HL-60/S4 treated with phorbol 12-myristate 13-acetate at 8.2 ng/mL for 4 days and 3 days (cell line): ENCODE data around the gene C14orf132.

Source experiments
- in situ Hi-C: fragments of 300-500 bp; cut with MboI; formaldehyde crosslinking; loops from 2 replicates; pipeline ENCODE4 v1.15.0; 2022; ENCODE audit warnings: low sequenced_read_pairs

C14orf132 gene

DNA sequence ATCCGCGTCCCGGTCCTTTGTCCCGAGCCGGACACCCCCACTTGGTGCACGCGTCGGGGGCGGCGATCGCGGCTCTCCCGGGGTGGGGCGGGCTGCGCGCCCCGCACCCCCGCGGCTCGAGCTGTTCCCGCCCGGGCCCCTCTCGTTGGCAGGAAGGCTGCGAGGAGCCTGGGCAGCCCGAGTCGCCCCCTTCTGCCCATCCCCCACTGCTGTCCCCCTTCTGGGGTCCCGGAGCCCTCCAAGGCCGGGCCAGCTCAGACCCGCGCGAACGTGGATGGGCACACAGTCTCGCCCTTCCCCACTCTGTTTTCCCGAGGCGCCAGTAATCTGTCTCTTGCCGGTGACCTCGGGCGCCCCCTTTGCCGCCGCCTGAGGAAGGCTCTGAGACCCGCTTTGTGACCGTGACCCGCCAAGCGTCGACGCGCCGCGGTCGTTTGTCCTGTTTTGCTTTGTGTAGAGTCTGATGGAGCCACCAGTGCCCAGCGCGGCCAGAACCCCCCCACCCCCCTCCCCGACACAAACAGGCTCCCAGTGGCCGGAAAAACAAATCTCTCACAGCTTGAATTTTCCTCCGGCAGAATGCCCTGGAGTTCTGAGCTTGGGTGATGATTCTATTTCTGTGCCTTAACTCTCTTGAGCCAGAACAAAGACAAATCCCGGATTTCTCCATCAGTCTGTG lies 610 bp downstream of the C14orf132 start:
- in situ Hi-C loops = no loop called here

- in situ Hi-C loops = no loop called here
These were observed 1.7 kb downstream of the C14orf132 start for GRCh38 chr14:96040828-96041371.

- in situ Hi-C loops = no loop called here
These were observed 3.2 kb downstream of the C14orf132 start for GRCh38 chr14:96042248-96042930.

DNA sequence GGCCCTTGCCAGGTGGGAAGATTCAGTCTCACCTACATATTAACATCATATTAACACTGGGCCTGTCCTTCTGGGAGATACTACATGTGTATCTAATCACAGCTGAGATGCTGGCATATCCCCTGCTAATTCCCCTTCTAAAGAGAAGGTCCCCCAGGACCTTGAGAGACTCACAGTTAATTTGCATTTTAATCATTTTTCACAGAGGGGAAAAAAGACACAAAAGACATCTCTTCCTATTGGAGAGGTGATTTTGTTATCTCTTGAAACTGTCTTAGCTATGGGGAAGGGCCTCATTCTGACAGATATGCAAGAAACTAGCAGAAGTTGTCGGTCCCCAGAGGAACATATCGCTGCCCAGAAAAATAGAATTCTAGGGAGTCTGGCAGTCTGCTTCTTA lies 7.5 kb downstream of the C14orf132 start:
- in situ Hi-C loops = no loop called here

GRCh38 chr14:96047101-96047500 lies 7.9 kb downstream of the C14orf132 start:
- in situ Hi-C loops = no loop called here

DNA sequence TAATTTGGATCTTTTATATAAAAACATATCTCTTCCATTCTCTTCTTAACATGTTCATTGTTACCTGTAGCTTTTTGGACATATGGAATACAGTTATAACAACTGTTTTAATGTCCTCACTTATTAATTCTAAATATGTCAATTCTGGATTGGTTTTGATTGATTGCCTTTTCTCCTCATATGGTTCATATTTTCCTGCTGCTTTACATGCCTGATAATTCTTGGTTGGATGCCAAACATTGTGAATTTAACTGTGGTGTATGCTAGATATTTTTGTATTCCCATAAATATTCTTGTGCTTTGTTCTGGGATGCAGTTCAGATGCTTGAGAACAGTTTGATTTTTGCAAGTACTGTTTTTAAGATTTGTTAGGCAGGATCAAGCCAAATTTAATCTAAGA lies 10.8 kb downstream of the C14orf132 start:
- in situ Hi-C loops = no loop called here

GRCh38 chr14:96050482-96050881 lies 11.3 kb downstream of the C14orf132 start:
- in situ Hi-C loops = no loop called here

GRCh38 chr14:96051231-96051630 lies 12.1 kb downstream of the C14orf132 start:
- in situ Hi-C loops = no loop called here

GRCh38 chr14:96051642-96052540 lies 12.7 kb downstream of the C14orf132 start:
- in situ Hi-C loops = no loop called here

GRCh38 chr14:96052541-96053247 lies 13.5 kb downstream of the C14orf132 start:
- in situ Hi-C loops = no loop called here

GRCh38 chr14:96053248-96053599 lies 14.1 kb downstream of the C14orf132 start:
- in situ Hi-C loops = no loop called here

GRCh38 chr14:96053600-96054381 lies 14.6 kb downstream of the C14orf132 start:
- in situ Hi-C loops = no loop called here

- in situ Hi-C loops = no loop called here
These were observed 15.5 kb downstream of the C14orf132 start for GRCh38 chr14:96054661-96055060.

DNA sequence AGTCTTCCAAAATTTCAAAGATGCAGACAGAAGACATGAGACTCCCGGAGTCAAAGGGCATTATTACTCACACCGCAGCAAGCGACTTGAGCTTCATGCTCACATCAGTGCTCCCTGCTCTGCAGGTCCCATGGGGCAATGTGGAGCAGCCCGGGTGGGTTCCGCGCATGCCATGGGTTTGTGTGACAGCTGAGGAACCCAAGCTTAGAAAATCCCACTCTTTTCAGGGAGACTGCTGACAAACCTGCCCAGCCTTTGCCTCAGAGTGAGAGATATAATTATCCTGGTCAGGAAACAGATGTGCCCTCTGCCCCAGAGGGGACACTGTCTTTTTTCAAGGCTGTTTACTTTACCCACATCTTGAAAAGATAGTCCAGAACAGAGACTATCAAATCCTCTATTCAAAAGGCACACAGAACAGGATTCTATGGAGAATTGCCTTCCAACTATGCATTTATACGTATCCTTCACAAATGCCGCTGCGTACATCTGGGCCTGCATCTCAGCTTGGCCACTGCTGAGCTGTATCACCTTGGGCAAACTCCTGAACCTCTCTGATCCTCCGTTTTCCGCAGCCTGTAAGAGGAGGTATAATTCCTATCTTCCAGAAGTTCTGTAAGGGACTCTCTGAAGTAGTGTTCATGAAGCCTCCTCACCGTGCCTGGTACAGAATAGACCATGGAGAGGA lies 16.0 kb downstream of the C14orf132 start:
- in situ Hi-C loops = no loop called here

DNA sequence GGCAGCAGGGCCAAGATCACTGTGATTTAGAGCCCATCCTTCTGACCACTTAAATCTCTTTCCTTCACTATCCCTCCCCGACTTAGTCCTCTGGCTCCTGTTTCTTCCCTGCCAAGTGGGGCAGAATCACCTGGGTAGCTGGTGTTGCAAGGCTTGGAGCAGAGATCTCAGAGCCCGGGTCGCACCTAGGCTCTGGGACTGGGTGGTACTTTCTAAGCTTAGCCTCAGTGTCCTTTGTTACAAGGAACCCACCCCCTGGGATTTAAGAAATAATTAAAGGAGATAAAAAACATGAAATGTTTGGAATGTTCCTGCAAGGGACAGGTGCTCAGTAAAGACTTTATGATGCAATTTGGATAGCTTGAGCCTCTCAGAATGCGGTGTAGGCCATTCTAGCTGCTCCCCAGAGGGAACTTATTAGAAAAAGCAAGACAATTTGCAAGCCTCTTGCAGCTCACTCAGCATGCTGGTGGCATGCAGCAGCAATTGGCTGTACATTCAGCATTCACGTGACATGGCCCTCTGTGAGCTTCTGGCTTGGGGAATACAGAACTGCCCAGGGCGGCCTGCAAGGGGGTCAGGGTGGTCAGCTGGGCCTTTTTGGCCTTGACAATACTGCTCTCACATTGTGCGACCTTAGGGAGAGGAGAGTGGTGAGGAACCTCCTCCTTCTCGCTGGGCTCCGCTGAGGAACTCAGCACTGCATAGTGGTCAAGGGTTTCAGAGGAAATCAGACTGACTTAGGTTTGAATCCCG lies 16.8 kb downstream of the C14orf132 start:
- in situ Hi-C loops = no loop called here

DNA sequence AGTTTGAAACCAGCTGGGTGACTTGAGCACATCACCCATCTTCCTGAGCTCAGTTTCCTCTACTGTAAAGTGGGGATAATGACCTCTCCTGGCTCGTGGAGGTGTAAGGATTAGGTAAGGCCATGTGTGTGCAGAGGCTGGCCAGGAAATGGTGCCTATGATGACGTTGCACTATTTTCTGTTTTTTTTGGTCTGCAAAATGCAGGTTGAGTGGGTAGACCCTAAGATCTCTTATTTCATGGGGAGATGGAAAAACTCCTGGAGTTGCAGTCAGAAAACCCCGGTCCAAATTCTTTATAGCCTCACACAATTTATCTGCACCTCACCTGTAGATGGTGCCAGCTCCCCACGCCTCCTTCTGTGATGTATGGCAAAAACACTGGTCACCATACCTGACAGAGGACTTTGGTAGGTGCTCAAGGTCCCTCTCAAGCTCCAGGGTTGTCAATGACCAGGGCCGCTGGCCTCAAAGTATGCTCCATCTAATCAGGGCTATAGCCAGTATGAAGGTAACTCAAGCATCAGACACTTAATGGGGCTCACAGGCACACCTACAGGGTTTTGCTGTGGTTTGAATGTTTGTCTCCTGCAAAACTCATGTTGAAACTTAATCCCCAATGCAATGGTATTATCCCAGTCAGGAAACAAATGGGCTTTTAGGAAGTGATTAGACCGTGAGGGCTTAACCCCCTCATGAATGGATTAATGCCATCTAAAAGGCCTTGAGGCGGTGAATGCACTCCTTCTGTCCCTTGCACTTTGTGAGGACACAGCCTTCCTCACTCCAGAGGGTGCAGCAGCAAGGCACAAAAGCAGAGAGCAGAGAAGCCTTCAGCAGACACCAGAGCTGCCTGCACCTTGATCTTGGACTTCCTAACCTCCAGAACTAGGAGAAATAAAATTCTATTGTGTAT lies 17.6 kb downstream of the C14orf132 start:
- in situ Hi-C loops = no loop called here

GRCh38 chr14:96057738-96058137 lies 18.6 kb downstream of the C14orf132 start:
- in situ Hi-C loops = no loop called here
